Neuron (in vitro differentiated cells): ENCODE measurements around the gene CFAP58.

ENCODE experiments used
- H2AFZ ChIP-seq: one replicate; pipeline ENCODE4 v1.6.1; 2013; ENCODE audit warnings: low read depth, mild to moderate bottlenecking, inconsistent platforms, low read length, moderate library complexity
- H3K27me3 ChIP-seq: one replicate; pipeline ENCODE4 v1.6.1; 2013; ENCODE audit warnings: low read length; ENCODE audit not compliant: insufficient read depth
- H3K36me3 ChIP-seq: one replicate; pipeline ENCODE4 v1.6.1; 2013; ENCODE audit warnings: low read length; ENCODE audit not compliant: insufficient read depth
- H3K4me1 ChIP-seq: one replicate; pipeline ENCODE4 v1.6.1; 2013; ENCODE audit warnings: low read length; ENCODE audit not compliant: insufficient read depth
- H3K4me3 ChIP-seq: 2 replicates; pipeline ENCODE4 v1.5.1; 2013; ENCODE audit warnings: mild to moderate bottlenecking, low read length, moderate library complexity
- H3K9me3 ChIP-seq: one replicate; pipeline ENCODE4 v1.6.1; 2013; ENCODE audit warnings: low read length

The CFAP58 gene, protein sequence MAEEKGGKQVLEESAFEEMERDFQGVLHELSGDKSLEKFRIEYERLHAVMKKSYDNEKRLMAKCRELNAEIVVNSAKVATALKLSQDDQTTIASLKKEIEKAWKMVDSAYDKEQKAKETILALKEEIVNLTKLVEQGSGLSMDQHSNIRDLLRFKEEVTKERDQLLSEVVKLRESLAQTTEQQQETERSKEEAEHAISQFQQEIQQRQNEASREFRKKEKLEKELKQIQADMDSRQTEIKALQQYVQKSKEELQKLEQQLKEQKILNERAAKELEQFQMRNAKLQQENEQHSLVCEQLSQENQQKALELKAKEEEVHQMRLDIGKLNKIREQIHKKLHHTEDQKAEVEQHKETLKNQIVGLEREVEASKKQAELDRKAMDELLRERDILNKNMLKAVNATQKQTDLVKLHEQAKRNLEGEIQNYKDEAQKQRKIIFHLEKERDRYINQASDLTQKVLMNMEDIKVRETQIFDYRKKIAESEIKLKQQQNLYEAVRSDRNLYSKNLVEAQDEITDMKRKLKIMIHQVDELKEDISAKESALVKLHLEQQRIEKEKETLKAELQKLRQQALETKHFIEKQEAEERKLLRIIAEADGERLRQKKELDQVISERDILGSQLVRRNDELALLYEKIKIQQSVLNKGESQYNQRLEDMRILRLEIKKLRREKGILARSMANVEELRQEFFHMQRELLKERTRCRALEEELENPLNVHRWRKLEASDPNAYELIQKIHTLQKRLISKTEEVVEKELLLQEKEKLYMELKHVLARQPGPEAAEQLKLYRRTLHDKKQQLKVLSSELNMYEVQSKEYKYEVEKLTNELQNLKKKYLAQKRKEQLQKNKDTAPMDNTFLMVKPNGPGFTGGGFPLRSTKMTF

GRCh38 chr10:104353325-104354048 is at the start of gene CFAP58:
CFAP58 (plus strand) TSS chr10:104353833; CDS start chr10:104353898, 65 bp downstream.
- H3K27me3 ChIP-seq = peaks cover 9% of the 10 kb centered on the region
- no peak within 1 kb of the TSS for H2AFZ ChIP-seq
- H3K36me3 ChIP-seq = no peaks in the 10 kb centered on the region
- H3K4me1 ChIP-seq = no peaks in the 10 kb centered on the region
- H3K4me3 ChIP-seq = no peak within 1 kb of the TSS
- no peaks in the 10 kb centered on the region for H3K9me3 ChIP-seq

DNA sequence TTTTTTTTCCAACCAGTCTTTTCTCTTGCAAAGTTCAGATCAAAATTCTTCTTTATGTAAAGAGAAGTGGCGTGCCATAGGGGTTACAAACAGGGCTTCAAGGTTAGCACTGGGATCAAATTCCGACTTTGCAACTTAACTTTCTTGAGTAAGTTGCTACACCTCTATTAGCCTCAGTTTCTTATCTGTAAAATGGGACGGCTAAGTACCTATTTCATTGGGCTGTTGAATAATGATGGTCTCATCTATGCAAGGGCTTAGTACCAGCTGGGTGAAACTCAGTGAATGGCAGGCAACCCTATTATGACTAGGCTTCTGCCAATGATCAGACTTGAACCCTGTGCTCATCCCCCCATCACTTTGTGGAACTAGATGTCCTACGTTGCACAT is 49.3 kb upstream of the CFAP58 start:
- Histone ChIP-seq H3K4me1 (peaks cover 25% of the 10 kb centered on the region), H3K27me3 (no peaks in the 10 kb centered on the region), H2AFZ (no peak overlapping the region), H3K9me3 (peaks cover 1% of the 10 kb centered on the region), H3K36me3 (no peaks in the 10 kb centered on the region), H3K4me3 (no peak overlapping the region)

- no peaks in the 10 kb centered on the region for H3K27me3 ChIP-seq
- H3K36me3 ChIP-seq = no peaks in the 10 kb centered on the region
- peaks cover 25% of the 10 kb centered on the region for H3K4me1 ChIP-seq
- no peak overlapping the region for H3K4me3 ChIP-seq
- peaks cover 1% of the 10 kb centered on the region for H3K9me3 ChIP-seq
- H2AFZ ChIP-seq = no peak overlapping the region
Measured at GRCh38 chr10:104304927-104305326, 48.7 kb upstream of the CFAP58 start.

DNA sequence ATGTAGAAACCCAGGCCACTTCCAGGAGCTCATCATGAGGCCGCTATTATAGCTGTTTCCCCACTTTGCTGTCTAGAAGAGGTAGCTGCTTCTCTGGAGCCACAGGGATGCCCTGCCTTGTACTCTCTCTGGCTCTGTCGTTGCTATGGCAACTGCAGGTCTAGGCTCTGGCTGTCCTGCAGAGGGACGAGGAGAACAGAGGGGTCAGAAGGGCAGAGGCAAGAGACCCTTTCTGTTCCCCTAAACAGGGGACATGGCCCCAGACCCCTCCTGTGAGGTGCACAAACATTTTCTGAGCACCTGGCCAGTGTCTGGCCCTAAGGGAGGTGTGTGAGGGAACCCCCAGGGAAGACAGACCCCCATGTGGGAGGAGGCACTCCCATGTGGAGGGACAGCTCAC is 46.7 kb upstream of the CFAP58 start:
- Histone ChIP-seq H2AFZ (no peak overlapping the region), H3K36me3 (no peaks in the 10 kb centered on the region), H3K27me3 (no peaks in the 10 kb centered on the region), H3K4me3 (no peak overlapping the region), H3K9me3 (peaks cover 1% of the 10 kb centered on the region), H3K4me1 (peaks cover 15% of the 10 kb centered on the region)

- no peaks in the 10 kb centered on the region for H3K9me3 ChIP-seq
- peaks cover 15% of the 10 kb centered on the region for H3K4me1 ChIP-seq
- peaks cover 2% of the 10 kb centered on the region for H3K36me3 ChIP-seq
- H2AFZ ChIP-seq = no peak overlapping the region
- no peak overlapping the region for H3K4me3 ChIP-seq
- H3K27me3 ChIP-seq = no peaks in the 10 kb centered on the region
Measured at GRCh38 chr10:104307576-104308438, 45.8 kb upstream of the CFAP58 start.

- Histone ChIP-seq H3K4me1 (peaks cover 15% of the 10 kb centered on the region), H3K27me3 (no peaks in the 10 kb centered on the region), H3K4me3 (no peak overlapping the region), H3K36me3 (peaks cover 8% of the 10 kb centered on the region), H2AFZ (no peak overlapping the region), H3K9me3 (no peaks in the 10 kb centered on the region)
Measured at GRCh38 chr10:104308439-104308903, 45.2 kb upstream of the CFAP58 start.

- no peaks in the 10 kb centered on the region for H3K27me3 ChIP-seq
- no peak overlapping the region for H2AFZ ChIP-seq
- H3K9me3 ChIP-seq = peaks cover 2% of the 10 kb centered on the region
- no peak overlapping the region for H3K4me3 ChIP-seq
- H3K36me3 ChIP-seq = peaks cover 25% of the 10 kb centered on the region
- H3K4me1 ChIP-seq = peaks cover 15% of the 10 kb centered on the region
Measured at GRCh38 chr10:104309980-104310978, 43.4 kb upstream of the CFAP58 start.

- H2AFZ ChIP-seq = no peak overlapping the region
- no peaks in the 10 kb centered on the region for H3K27me3 ChIP-seq
- peaks cover 15% of the 10 kb centered on the region for H3K4me1 ChIP-seq
- no peak overlapping the region for H3K4me3 ChIP-seq
- H3K9me3 ChIP-seq = peaks cover 2% of the 10 kb centered on the region
- peaks cover 28% of the 10 kb centered on the region for H3K36me3 ChIP-seq
Measured at GRCh38 chr10:104311184-104311720, 42.4 kb upstream of the CFAP58 start.

DNA sequence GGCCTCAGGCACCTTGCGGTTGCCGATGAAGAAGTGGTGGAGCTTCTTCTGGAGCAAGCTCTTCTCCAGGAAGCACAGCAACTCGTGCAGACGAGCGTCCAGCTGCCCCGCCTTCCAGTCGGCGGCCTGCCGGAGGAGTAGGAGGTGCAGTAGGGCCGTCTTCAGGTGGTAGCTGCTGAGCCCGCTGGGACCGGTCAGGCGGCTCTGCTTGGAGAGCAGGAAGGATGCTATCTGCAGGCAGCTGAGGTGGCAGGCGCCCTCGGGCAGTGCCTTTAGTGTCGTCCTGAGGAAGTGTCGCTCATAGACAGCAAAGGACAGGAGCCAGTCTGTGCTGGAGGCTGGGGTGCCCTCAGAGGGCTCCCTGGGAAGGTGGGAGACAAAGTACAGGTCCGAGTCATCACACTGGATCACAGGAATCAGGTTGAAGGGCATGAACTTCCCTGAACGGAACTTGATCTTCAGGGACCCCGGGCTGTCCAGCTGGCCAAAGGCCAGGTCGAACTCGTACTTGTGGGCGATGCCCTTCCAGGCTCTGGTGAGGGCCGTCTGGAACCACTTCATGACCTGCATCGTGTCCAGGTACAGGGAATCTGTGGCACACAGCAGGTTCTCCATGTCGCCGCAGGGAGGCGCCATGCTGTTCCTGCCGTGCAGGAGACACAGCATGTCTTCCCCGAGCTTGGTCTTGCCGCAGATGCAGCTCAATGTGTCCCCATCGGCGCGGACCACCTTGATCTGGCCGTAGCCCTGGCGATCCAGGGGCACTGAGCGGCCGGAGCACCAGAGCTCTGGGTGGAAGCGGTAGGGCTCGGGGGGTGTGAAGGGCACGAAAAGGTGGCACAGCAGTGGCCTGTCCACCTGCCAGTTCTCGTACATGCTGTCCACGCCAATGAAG is 38.8 kb upstream of the CFAP58 start:
- no peaks in the 10 kb centered on the region for H3K4me1 ChIP-seq
- H3K36me3 ChIP-seq = peaks cover 31% of the 10 kb centered on the region

DNA sequence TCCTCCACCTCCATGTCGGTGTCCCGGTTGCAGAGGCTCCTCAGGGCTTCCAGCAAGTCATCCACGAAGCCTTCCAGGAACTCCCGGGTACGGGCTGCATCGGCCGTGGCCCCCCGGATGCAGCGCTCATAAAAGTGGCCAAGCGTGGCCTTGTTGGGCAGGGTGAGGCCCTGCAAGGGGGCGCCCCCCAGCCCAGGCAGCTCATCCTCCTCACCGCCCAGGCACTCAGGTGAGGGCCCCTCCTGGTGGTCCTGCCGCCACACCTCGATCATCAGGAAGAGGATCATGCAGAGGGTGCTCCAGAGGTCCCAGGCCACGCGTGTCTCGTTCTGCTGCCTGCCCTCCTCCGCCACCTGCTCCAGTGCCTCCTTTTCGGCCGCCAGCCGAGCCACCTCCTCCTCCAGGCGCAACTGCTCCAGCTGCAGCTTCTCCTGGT is 38.1 kb upstream of the CFAP58 start:
- H3K4me1 ChIP-seq = no peaks in the 10 kb centered on the region
- H3K36me3 ChIP-seq = peaks cover 31% of the 10 kb centered on the region
- no peak overlapping the region for H2AFZ ChIP-seq
- no peaks in the 10 kb centered on the region for H3K27me3 ChIP-seq
- no peak overlapping the region for H3K4me3 ChIP-seq
- H3K9me3 ChIP-seq = peaks cover 2% of the 10 kb centered on the region

More for the DNA sequence above, 38.8 kb upstream of the CFAP58 start:
- Histone ChIP-seq H3K27me3 (no peaks in the 10 kb centered on the region), H3K9me3 (peaks cover 2% of the 10 kb centered on the region), H3K4me3 (no peak overlapping the region), H2AFZ (no peak overlapping the region)
